ENCODE results near the gene DNAAF6. TPM values are rescaled to one million over a fixed set of nuclear protein-coding genes. Genes with fewer than 3 reads are reported as not detected.
A peak's percentile ranks its signal among the peaks of the same experiment; 100 is the strongest.
"Not testable (repeated sequence)": the region's sequence is repeated elsewhere in the genome, so short reads cannot be mapped to it uniquely, and the experiment has no call there.

The DNAAF6 gene
- total RNA-seq, result not detected
- total RNA-seq (2013), result not detected

DNA sequence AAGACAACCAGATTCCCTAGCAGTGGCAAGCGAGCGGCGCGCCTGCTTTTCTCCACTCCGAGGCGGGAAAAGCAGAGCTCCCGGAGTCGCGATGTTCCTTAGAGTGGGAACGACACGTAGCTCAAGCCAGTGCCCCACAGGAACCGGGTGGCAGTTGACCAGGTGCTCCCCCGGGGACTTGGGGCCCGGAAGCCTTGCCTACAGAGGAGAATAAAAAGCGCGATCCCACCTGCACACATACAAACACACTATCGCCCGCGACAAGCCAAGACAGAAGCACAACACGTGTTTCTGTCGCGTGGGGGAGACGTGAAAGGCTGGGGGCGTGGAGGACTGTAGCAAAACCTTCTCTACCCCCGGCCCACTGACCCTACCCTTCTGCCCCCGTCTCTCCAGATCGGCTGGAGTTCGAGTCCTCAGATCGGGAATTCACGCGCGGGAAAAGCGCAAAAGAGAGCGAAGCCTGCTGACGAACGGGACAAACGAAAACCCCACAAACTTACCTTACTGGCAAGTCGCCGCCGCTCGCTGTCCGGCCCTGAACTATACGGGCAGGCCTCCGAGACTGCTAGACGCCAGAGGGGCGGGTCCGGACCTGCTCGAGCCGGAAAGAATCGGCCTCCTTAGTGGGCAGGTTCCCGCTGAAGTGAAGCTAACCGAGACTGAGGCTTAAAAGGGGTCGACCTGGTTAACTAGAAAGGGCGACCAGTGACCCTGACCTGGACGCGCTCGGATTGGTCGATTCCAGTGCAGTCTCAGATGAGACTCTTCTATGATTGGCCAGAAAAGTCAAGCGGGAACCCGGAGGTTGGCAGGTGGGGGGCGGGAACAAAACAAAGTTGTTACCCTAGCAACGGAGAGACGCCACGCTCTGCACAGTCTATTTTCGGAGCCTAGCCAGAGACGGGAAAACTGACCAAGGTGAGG is at the start of gene DNAAF6, which contains the start of gene NUP62CL:
Gene DNAAF6 (plus strand): TSS at position 842 of the 927 bp plus-strand sequence. CDS start 6,265 bp downstream, outside the sequence.
Gene NUP62CL (minus strand): TSS at position 664 of the 927 bp plus-strand sequence. CDS start 31,287 bp downstream, outside the sequence.
- peak within 1 kb of the TSS; percentile 46 for H3K4me3 ChIP-seq (ENCODE audit: low read length)
- peak within 1 kb of the TSS; percentile 83 for H3K4me3 Mint-ChIP-seq

DNA sequence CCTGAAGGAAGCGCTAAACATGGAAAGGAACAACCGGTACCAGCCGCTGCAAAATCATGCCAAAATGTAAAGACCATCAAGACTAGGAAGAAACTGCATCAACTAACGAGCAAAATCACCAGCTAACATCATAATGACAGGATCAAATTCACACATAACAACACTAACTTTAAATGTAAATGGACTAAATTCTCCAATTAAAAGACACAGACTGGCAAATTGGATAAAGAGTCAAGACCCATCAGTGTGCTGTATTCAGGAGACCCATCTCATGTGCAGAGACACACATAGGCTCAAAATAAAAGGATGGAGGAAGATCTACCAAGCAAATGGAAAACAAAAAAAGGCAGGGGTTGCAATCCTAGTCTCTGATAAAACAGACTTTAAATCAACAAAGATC is 48.8 kb upstream of the DNAAF6 start:
- intact Hi-C loops (cut with micrococcal nuclease); ATAC-seq; H3K36me3 ChIP-seq (ENCODE audit: control insufficient read depth, insufficient read depth, low read length); H3K4me1 ChIP-seq (ENCODE audit: control insufficient read depth, insufficient read depth, low read length); H3K9me3 ChIP-seq (ENCODE audit: control insufficient read depth, insufficient read depth, low read length); H3K4me1 Mint-ChIP-seq; H3K36me3 Mint-ChIP-seq; H3K27ac ChIP-seq (ENCODE audit: low read length); H3K4me3 ChIP-seq (ENCODE audit: low read length); H3K9me3 Mint-ChIP-seq; H3K4me3 Mint-ChIP-seq; H3K27me3 ChIP-seq (ENCODE audit: control insufficient read depth, insufficient read depth, low read length); H3K27ac Mint-ChIP-seq; DNase-seq: not testable (repeated sequence)
- WGBS (ENCODE audit: insufficient coverage), result no CpG with 5 or more reads among the region's 4 CpGs
- H3K27me3 Mint-ChIP-seq (ENCODE audit: low read depth in 2 of 2), result peaks cover 4 to 17% of the 10 kb centered on the region in 2 donors

More for the DNA sequence above, at the start of gene DNAAF6, which contains the start of gene NUP62CL:
- Histone ChIP-seq H3K27ac (ENCODE audit: low read length) (no peak within 1 kb of the TSS), H3K4me1 (ENCODE audit: control insufficient read depth, insufficient read depth, low read length) (peaks cover 6% of the 10 kb centered on the region), H3K36me3 (ENCODE audit: control insufficient read depth, insufficient read depth, low read length) (no peaks in the 10 kb centered on the region), H3K9me3 (ENCODE audit: control insufficient read depth, insufficient read depth, low read length) (no peaks in the 10 kb centered on the region), H3K27me3 (ENCODE audit: control insufficient read depth, insufficient read depth, low read length) (no peaks in the 10 kb centered on the region)
- Mint-ChIP-seq H3K4me1 (peaks cover 6 to 8% of the 10 kb centered on the region in 2 donors), H3K27ac (peak within 1 kb of the TSS in 1 of 2 donors; percentile 78), H3K27me3 (ENCODE audit: low read depth in 2 of 2) (peaks cover 0 to 3% of the 10 kb centered on the region in 2 donors), H3K36me3 (no peaks in the 10 kb centered on the region), H3K9me3 (no peaks in the 10 kb centered on the region)
- intact Hi-C loops (cut with micrococcal nuclease), result loop anchor here (5.0 kb wide), 1 partner anchor 39 kb away; no protein-coding TSS in a partner anchor
- peak; percentile 47 to 79 for DNase-seq
- peak; percentile 82 to 89 (median 87) for ATAC-seq
- TF ChIP-seq, protein P1, sequence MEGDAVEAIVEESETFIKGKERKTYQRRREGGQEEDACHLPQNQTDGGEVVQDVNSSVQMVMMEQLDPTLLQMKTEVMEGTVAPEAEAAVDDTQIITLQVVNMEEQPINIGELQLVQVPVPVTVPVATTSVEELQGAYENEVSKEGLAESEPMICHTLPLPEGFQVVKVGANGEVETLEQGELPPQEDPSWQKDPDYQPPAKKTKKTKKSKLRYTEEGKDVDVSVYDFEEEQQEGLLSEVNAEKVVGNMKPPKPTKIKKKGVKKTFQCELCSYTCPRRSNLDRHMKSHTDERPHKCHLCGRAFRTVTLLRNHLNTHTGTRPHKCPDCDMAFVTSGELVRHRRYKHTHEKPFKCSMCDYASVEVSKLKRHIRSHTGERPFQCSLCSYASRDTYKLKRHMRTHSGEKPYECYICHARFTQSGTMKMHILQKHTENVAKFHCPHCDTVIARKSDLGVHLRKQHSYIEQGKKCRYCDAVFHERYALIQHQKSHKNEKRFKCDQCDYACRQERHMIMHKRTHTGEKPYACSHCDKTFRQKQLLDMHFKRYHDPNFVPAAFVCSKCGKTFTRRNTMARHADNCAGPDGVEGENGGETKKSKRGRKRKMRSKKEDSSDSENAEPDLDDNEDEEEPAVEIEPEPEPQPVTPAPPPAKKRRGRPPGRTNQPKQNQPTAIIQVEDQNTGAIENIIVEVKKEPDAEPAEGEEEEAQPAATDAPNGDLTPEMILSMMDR (IDR thresholded peaks at IDR 0.05), result no peak
- WGBS (ENCODE audit: insufficient coverage), result under 1% methylated on average over 63 of the region's 66 CpGs

DNA sequence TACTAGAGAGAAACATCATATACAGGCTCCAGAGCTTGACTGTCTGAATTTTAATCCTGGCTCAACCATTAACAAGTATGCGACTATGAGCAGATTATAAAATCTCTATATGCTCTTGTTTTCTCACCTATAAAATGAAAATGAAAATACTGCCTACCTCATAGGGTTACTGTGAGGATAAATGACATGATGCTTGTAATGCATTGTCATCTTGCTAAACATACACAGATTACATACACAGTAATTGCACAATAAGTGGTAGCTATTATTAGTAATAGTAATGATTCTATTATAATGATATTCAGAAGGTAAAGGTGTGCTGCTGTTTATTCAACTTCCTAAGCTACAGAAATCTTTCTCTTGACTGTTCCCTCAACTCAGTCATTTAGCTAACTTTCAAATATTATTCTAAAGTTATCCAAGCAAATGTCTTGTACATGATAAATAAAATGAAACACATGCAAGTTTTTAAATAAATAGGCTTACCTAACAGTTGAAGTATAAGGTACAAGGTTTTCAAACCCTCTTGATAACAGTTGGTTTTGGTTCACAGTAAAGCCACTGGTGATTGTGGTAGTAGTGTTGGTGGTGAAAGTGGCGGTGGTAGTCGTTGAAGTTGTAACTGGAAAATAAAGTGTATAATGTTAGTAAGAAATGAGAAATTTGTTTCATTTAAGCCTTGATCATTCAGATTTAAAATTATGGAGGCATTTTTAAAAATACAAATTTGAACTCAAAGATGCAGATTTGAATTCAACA is 39.1 kb upstream of the DNAAF6 start:
- Mint-ChIP-seq H3K4me3 (peak overlapping the region; percentile 1), H3K9me3 (no peaks in the 10 kb centered on the region)

More for the DNA sequence above, 39.1 kb upstream of the DNAAF6 start:
- TF ChIP-seq, protein P1 (IDR thresholded peaks at IDR 0.05), result no peak
- no peaks in the 10 kb centered on the region for H3K4me1 ChIP-seq (ENCODE audit: control insufficient read depth, insufficient read depth, low read length)
- no peaks in the 10 kb centered on the region for H3K9me3 ChIP-seq (ENCODE audit: control insufficient read depth, insufficient read depth, low read length)
- WGBS (ENCODE audit: insufficient coverage), result 40% methylated on average over 2 of the region's 3 CpGs
- ATAC-seq, result peak; percentile 72 to 88 (median 86)
- no peak overlapping the region for H3K4me3 ChIP-seq (ENCODE audit: low read length)
- DNase-seq, result peak in 1 of 2 donors; percentile 30
- H3K4me1 Mint-ChIP-seq, result peaks cover 10 to 11% of the 10 kb centered on the region in 2 donors
- H3K27ac ChIP-seq (ENCODE audit: low read length), result no peak overlapping the region
- peaks cover 27 to 70% of the 10 kb centered on the region in 2 donors for H3K27me3 Mint-ChIP-seq (ENCODE audit: low read depth in 2 of 2)
- no peaks in the 10 kb centered on the region for H3K27me3 ChIP-seq (ENCODE audit: control insufficient read depth, insufficient read depth, low read length)
- peaks cover 7% of the 10 kb centered on the region for H3K36me3 Mint-ChIP-seq
- intact Hi-C loops (cut with micrococcal nuclease), result loop anchor here (5.0 kb wide), 2 partner anchors 40 to 50 kb away; partner anchors contain the start of genes DNAAF6, NUP62CL and RBM41
- no peaks in the 10 kb centered on the region for H3K36me3 ChIP-seq (ENCODE audit: control insufficient read depth, insufficient read depth, low read length)
- H3K27ac Mint-ChIP-seq, result no peak overlapping the region

All from natural killer cell (primary cell).